Measurements from ENCODE around the gene MEAF6. TPM values are rescaled to one million over a fixed set of nuclear protein-coding genes. Genes with fewer than 3 reads are reported as not detected.
A peak's percentile ranks its signal among the peaks of the same experiment; 100 is the strongest.
"Not testable (repeated sequence)": the region's sequence is repeated elsewhere in the genome, so short reads cannot be mapped to it uniquely, and the experiment has no call there.

MEAF6 gene
- total and polyA plus RNA-seq, 4 donors: 18.7 to 25.3 (median 21.2) TPM

GRCh38 chr1:37540036-37540785 is 25.6 kb upstream of the MEAF6 start:
- WGBS: 97% methylated on average over 30 of the region's 30 CpGs
- H3K27ac ChIP-seq (ENCODE audit: low read depth in 1 of 2, low read length in 2 of 2): no peak overlapping the region
- no peak for TF ChIP-seq GABPA (IDR thresholded peaks at IDR 0.05 in 1 of 2, conservative IDR thresholded peaks at IDR 0.05 in 1 of 2)
- TF ChIP-seq NR2F2 (IDR thresholded peaks at IDR 0.05): no peak
- TF ChIP-seq SP1 (IDR thresholded peaks at IDR 0.05): no peak
- TF ChIP-seq, protein P1, sequence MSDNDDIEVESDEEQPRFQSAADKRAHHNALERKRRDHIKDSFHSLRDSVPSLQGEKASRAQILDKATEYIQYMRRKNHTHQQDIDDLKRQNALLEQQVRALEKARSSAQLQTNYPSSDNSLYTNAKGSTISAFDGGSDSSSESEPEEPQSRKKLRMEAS (IDR thresholded peaks at IDR 0.05): no peak
- TF ChIP-seq FOXA2 (IDR thresholded peaks at IDR 0.05): no peak
- TF ChIP-seq HNF4G (IDR thresholded peaks at IDR 0.05): no peak
- no peak for TF ChIP-seq TAF1 (conservative IDR thresholded peaks at IDR 0.05)
- TF ChIP-seq REST (IDR thresholded peaks at IDR 0.05): no peak
- no peaks in the 10 kb centered on the region for H3K27me3 ChIP-seq (ENCODE audit: control insufficient read depth in 4 of 4, insufficient read depth in 4 of 4, low read length in 3 of 4)
- no peak overlapping the region for H3K4me3 ChIP-seq (ENCODE audit: low read depth in 1 of 3, low read length in 3 of 3)
- H3K4me1 ChIP-seq (ENCODE audit: control insufficient read depth in 4 of 4, insufficient read depth in 4 of 4, low read length in 3 of 4): peaks cover 0 to 11% (median 0%) of the 10 kb centered on the region in 4 donors
- no peak overlapping the region for H3K9ac ChIP-seq (ENCODE audit: low read depth in 1 of 2, low read length in 2 of 2)
- DNase-seq (ENCODE audit: low spot score): no peak
- peaks cover 2 to 42% (median 32%) of the 10 kb centered on the region in 4 donors for H3K36me3 ChIP-seq (ENCODE audit: control insufficient read depth in 4 of 4, insufficient read depth in 3 of 4, low read depth in 1 of 4, low read length in 3 of 4)
- no peaks in the 10 kb centered on the region for H3K9me3 ChIP-seq (ENCODE audit: control insufficient read depth in 4 of 4, low read length in 3 of 4)

DNA sequence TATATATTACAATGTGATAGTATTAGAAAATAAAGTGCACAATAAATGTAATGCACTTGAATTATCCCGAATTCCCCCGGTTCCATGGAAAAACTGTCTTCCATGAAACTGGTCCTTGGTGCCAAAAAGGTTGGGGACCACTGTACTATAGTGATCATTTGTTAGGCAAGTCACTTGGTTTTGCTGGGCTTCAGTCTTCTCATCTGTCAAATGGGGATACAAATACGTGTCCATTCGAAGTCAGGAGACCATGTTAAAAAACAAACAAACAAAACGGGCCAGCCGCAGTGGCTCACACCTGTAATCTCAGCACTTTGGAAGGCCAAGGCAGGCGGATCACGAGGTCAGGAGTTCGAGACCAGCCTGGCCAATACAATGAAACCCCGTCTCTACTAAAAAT is 24.6 kb upstream of the MEAF6 start:
- Histone ChIP-seq H3K36me3 (ENCODE audit: control insufficient read depth in 4 of 4, insufficient read depth in 3 of 4, low read depth in 1 of 4, low read length in 3 of 4) (peaks cover 2 to 35% (median 28%) of the 10 kb centered on the region in 4 donors), H3K4me1 (ENCODE audit: control insufficient read depth in 4 of 4, insufficient read depth in 4 of 4, low read length in 3 of 4) (peaks cover 0 to 11% (median under 1%) of the 10 kb centered on the region in 4 donors)
- H3K27me3 ChIP-seq (ENCODE audit: control insufficient read depth in 4 of 4, insufficient read depth in 4 of 4, low read length in 3 of 4); H3K9ac ChIP-seq (ENCODE audit: low read depth in 1 of 2, low read length in 2 of 2); DNase-seq (ENCODE audit: low spot score); H3K9me3 ChIP-seq (ENCODE audit: control insufficient read depth in 4 of 4, low read length in 3 of 4); H3K27ac ChIP-seq (ENCODE audit: low read depth in 1 of 2, low read length in 2 of 2); H3K4me3 ChIP-seq (ENCODE audit: low read depth in 1 of 3, low read length in 3 of 3): not testable (repeated sequence)
- 97% methylated on average over 10 of the region's 10 CpGs for WGBS

GRCh38 chr1:37537378-37537777 is 22.8 kb upstream of the MEAF6 start:
- H3K9ac ChIP-seq (ENCODE audit: low read depth in 1 of 2, low read length in 2 of 2): peak overlapping the region in 1 of 2 donors; percentile 59
- TF ChIP-seq GABPA (IDR thresholded peaks at IDR 0.05 in 1 of 2, conservative IDR thresholded peaks at IDR 0.05 in 1 of 2) (peak in 1 of 2 donors; percentile 26), SP1 (IDR thresholded peaks at IDR 0.05) (peak; percentile 34), YY1 (IDR thresholded peaks at IDR 0.05) (peak; percentile 39), ATF3 (IDR thresholded peaks at IDR 0.05) (no peak), FOXA2 (IDR thresholded peaks at IDR 0.05) (no peak), JUND (IDR thresholded peaks at IDR 0.05) (peak in 1 of 2 donors; percentile 36), RAD21 (IDR thresholded peaks at IDR 0.05) (peak; percentile 27 to 31), TAF1 (conservative IDR thresholded peaks at IDR 0.05) (no peak), HNF4G (IDR thresholded peaks at IDR 0.05) (no peak), HNF4A (conservative IDR thresholded peaks at IDR 0.05) (peak in 1 of 2 donors; percentile 31), EGR1 (IDR thresholded peaks at IDR 0.05; ENCODE audit: low read depth in 2 of 2) (no peak), FOXA1 (IDR thresholded peaks at IDR 0.05) (no peak)
- TF ChIP-seq, protein P2, sequence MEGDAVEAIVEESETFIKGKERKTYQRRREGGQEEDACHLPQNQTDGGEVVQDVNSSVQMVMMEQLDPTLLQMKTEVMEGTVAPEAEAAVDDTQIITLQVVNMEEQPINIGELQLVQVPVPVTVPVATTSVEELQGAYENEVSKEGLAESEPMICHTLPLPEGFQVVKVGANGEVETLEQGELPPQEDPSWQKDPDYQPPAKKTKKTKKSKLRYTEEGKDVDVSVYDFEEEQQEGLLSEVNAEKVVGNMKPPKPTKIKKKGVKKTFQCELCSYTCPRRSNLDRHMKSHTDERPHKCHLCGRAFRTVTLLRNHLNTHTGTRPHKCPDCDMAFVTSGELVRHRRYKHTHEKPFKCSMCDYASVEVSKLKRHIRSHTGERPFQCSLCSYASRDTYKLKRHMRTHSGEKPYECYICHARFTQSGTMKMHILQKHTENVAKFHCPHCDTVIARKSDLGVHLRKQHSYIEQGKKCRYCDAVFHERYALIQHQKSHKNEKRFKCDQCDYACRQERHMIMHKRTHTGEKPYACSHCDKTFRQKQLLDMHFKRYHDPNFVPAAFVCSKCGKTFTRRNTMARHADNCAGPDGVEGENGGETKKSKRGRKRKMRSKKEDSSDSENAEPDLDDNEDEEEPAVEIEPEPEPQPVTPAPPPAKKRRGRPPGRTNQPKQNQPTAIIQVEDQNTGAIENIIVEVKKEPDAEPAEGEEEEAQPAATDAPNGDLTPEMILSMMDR (IDR thresholded peaks at IDR 0.05; ENCODE audit: low read depth, low read length, missing input control): no peak
- TF ChIP-seq, protein P1 (IDR thresholded peaks at IDR 0.05): no peak
- no peak overlapping the region for H3K4me3 ChIP-seq (ENCODE audit: low read depth in 1 of 3, low read length in 3 of 3)
- WGBS: 64% methylated on average over 2 of the region's 2 CpGs
- DNase-seq (ENCODE audit: low spot score): no peak
- no peaks in the 10 kb centered on the region for H3K27me3 ChIP-seq (ENCODE audit: control insufficient read depth in 4 of 4, insufficient read depth in 4 of 4, low read length in 3 of 4)
- peaks cover 0 to 19% (median 2%) of the 10 kb centered on the region in 4 donors for H3K4me1 ChIP-seq (ENCODE audit: control insufficient read depth in 4 of 4, insufficient read depth in 4 of 4, low read length in 3 of 4)
- no peaks in the 10 kb centered on the region for H3K9me3 ChIP-seq (ENCODE audit: control insufficient read depth in 4 of 4, low read length in 3 of 4)
- peaks cover 0 to 32% (median 28%) of the 10 kb centered on the region in 4 donors for H3K36me3 ChIP-seq (ENCODE audit: control insufficient read depth in 4 of 4, insufficient read depth in 3 of 4, low read depth in 1 of 4, low read length in 3 of 4)
- peak overlapping the region; percentile 71 to 86 for H3K27ac ChIP-seq (ENCODE audit: low read depth in 1 of 2, low read length in 2 of 2)
